Measurements from ENCODE around the gene TFDP2. TPM values are rescaled to one million over a fixed set of nuclear protein-coding genes. Genes with fewer than 3 reads are reported as not detected.

The TFDP2 gene
- total and polyA plus RNA-seq, 10 of the 15 experiments (the other 5 are each of a cell fraction or from before 2014, with no cell fraction given), result 28.3 to 100 (median 49.7) TPM

DNA sequence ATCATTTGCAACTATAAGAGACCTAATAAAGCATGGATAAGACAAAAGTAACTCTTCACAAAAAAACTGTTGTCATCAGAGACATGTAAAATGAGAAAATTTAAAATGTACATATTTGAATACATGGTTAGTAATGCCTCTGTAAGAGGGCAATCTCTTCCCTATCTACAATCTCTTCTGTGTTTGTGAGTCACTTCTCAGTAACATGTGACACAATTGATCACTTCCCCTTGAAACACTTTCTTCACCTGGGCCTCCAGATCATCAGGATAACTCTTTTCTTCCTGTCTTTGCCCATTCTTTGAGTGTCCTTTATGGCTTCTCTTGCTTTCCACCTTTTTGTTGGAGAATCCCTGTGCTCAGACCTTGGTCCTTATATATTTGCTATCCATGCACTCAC lies 50.4 kb downstream of the TFDP2 start (continued):
- TF ChIP-seq EZH2 (IDR thresholded peaks at IDR 0.05; ENCODE audit: borderline replicate concordance, control insufficient read depth, low read depth, low read length), result no peak
- no peak for TF ChIP-seq CBX3 (IDR thresholded peaks at IDR 0.05; ENCODE audit: borderline replicate concordance, low read depth)
- no peak for TF ChIP-seq KLF5 (IDR thresholded peaks at IDR 0.05; ENCODE audit: partially characterized antibody)
- TF ChIP-seq, protein P1, sequence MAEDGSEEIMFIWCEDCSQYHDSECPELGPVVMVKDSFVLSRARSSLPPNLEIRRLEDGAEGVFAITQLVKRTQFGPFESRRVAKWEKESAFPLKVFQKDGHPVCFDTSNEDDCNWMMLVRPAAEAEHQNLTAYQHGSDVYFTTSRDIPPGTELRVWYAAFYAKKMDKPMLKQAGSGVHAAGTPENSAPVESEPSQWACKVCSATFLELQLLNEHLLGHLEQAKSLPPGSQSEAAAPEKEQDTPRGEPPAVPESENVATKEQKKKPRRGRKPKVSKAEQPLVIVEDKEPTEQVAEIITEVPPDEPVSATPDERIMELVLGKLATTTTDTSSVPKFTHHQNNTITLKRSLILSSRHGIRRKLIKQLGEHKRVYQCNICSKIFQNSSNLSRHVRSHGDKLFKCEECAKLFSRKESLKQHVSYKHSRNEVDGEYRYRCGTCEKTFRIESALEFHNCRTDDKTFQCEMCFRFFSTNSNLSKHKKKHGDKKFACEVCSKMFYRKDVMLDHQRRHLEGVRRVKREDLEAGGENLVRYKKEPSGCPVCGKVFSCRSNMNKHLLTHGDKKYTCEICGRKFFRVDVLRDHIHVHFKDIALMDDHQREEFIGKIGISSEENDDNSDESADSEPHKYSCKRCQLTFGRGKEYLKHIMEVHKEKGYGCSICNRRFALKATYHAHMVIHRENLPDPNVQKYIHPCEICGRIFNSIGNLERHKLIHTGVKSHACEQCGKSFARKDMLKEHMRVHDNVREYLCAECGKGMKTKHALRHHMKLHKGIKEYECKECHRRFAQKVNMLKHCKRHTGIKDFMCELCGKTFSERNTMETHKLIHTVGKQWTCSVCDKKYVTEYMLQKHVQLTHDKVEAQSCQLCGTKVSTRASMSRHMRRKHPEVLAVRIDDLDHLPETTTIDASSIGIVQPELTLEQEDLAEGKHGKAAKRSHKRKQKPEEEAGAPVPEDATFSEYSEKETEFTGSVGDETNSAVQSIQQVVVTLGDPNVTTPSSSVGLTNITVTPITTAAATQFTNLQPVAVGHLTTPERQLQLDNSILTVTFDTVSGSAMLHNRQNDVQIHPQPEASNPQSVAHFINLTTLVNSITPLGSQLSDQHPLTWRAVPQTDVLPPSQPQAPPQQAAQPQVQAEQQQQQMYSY (CRISPR knock-in tag; IDR thresholded peaks at IDR 0.05), result no peak
- TF ChIP-seq CEBPB (IDR thresholded peaks at IDR 0.05; ENCODE audit: borderline replicate concordance in 1 of 2, low read depth in 2 of 2, low read length in 2 of 2), result no peak
- TF ChIP-seq, protein P2, sequence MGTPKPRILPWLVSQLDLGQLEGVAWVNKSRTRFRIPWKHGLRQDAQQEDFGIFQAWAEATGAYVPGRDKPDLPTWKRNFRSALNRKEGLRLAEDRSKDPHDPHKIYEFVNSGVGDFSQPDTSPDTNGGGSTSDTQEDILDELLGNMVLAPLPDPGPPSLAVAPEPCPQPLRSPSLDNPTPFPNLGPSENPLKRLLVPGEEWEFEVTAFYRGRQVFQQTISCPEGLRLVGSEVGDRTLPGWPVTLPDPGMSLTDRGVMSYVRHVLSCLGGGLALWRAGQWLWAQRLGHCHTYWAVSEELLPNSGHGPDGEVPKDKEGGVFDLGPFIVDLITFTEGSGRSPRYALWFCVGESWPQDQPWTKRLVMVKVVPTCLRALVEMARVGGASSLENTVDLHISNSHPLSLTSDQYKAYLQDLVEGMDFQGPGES (IDR thresholded peaks at IDR 0.05), result no peak
- TF ChIP-seq NFXL1 (IDR thresholded peaks at IDR 0.05; ENCODE audit: borderline replicate concordance), result no peak
- no peak for TF ChIP-seq ZNF207 (IDR thresholded peaks at IDR 0.05; ENCODE audit: borderline replicate concordance)
- TF ChIP-seq, protein P3, sequence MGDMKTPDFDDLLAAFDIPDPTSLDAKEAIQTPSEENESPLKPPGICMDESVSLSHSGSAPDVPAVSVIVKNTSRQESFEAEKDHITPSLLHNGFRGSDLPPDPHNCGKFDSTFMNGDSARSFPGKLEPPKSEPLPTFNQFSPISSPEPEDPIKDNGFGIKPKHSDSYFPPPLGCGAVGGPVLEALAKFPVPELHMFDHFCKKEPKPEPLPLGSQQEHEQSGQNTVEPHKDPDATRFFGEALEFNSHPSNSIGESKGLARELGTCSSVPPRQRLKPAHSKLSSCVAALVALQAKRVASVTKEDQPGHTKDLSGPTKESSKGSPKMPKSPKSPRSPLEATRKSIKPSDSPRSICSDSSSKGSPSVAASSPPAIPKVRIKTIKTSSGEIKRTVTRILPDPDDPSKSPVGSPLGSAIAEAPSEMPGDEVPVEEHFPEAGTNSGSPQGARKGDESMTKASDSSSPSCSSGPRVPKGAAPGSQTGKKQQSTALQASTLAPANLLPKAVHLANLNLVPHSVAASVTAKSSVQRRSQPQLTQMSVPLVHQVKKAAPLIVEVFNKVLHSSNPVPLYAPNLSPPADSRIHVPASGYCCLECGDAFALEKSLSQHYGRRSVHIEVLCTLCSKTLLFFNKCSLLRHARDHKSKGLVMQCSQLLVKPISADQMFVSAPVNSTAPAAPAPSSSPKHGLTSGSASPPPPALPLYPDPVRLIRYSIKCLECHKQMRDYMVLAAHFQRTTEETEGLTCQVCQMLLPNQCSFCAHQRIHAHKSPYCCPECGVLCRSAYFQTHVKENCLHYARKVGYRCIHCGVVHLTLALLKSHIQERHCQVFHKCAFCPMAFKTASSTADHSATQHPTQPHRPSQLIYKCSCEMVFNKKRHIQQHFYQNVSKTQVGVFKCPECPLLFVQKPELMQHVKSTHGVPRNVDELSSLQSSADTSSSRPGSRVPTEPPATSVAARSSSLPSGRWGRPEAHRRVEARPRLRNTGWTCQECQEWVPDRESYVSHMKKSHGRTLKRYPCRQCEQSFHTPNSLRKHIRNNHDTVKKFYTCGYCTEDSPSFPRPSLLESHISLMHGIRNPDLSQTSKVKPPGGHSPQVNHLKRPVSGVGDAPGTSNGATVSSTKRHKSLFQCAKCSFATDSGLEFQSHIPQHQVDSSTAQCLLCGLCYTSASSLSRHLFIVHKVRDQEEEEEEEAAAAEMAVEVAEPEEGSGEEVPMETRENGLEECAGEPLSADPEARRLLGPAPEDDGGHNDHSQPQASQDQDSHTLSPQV (IDR thresholded peaks at IDR 0.05), result no peak
